ENCODE data around the gene NT5M. TPM values are rescaled to one million over a fixed set of nuclear protein-coding genes. Genes with fewer than 3 reads are reported as not detected.

The NT5M gene
- total RNA-seq, 2 donors from 2014 or later: 0.92 TPM; not detected in 1

DNA sequence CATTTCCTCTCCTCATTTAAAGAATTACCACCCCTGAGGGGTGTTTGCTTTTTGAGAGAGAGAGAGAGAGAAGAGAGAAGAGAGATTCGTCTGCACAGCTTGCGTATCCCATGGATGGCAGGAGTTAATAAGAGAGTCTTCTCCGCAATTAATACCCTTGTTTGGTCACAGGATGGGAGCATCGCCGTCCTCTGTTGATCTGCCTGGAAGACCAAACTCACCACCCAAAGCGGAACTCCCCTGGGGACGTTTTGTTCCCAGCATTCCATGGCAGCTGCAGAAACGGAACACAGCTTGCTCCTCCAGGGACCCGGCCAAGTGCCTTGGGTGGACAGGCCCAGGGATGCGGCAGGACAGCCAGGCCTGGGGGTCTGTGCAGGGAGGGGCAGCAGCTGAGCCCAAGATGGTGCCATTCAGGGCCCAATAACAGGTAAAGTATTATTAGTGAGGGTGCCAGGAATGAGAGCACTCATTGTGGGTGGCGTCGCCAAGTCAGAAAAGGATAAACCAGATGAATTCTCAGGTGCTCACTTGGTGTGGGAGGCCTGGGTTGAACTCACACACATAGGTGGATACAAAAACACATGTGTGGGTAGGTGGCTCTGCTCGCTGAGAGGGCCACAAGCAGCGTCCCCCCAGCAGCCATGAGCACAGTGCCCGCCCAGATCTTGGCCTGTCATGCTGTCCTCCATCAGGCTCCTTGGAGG, 83.1 kb downstream of the NT5M start:
- no peaks in the 10 kb centered on the region for H3K27me3 ChIP-seq (replicated peaks; ENCODE audit: insufficient read depth)
- ATAC-seq (ENCODE audit: insufficient number of reproducible peaks, low FRiP score, low read depth) (no peak), DNase-seq (ENCODE audit: low spot score) (no peak)
- H3K27ac ChIP-seq: no peak overlapping the region
- H3K9me3 ChIP-seq: no peaks in the 10 kb centered on the region
- no peaks in the 10 kb centered on the region for H3K36me3 ChIP-seq
- TF ChIP-seq, protein P1, sequence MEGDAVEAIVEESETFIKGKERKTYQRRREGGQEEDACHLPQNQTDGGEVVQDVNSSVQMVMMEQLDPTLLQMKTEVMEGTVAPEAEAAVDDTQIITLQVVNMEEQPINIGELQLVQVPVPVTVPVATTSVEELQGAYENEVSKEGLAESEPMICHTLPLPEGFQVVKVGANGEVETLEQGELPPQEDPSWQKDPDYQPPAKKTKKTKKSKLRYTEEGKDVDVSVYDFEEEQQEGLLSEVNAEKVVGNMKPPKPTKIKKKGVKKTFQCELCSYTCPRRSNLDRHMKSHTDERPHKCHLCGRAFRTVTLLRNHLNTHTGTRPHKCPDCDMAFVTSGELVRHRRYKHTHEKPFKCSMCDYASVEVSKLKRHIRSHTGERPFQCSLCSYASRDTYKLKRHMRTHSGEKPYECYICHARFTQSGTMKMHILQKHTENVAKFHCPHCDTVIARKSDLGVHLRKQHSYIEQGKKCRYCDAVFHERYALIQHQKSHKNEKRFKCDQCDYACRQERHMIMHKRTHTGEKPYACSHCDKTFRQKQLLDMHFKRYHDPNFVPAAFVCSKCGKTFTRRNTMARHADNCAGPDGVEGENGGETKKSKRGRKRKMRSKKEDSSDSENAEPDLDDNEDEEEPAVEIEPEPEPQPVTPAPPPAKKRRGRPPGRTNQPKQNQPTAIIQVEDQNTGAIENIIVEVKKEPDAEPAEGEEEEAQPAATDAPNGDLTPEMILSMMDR (IDR thresholded peaks at IDR 0.05): no peak
- H3K4me1 ChIP-seq (ENCODE audit: control insufficient read depth in 1 of 2, low read depth in 2 of 2): no peaks in the 10 kb centered on the region
- H3K4me3 ChIP-seq: no peak overlapping the region

- TF ChIP-seq, protein P1 (IDR thresholded peaks at IDR 0.05): no peak
- Histone ChIP-seq H3K27ac (no peak overlapping the region), H3K36me3 (no peaks in the 10 kb centered on the region), H3K4me1 (ENCODE audit: control insufficient read depth in 1 of 2, low read depth in 2 of 2) (no peaks in the 10 kb centered on the region), H3K4me3 (no peak overlapping the region), H3K27me3 (replicated peaks; ENCODE audit: insufficient read depth) (no peaks in the 10 kb centered on the region), H3K9me3 (no peaks in the 10 kb centered on the region)
- DNase-seq (ENCODE audit: low spot score): no peak
- ATAC-seq (ENCODE audit: insufficient number of reproducible peaks, low FRiP score, low read depth): no peak
Observed at GRCh38 chr17:17387017-17387497, 83.9 kb downstream of the NT5M start.

DNA sequence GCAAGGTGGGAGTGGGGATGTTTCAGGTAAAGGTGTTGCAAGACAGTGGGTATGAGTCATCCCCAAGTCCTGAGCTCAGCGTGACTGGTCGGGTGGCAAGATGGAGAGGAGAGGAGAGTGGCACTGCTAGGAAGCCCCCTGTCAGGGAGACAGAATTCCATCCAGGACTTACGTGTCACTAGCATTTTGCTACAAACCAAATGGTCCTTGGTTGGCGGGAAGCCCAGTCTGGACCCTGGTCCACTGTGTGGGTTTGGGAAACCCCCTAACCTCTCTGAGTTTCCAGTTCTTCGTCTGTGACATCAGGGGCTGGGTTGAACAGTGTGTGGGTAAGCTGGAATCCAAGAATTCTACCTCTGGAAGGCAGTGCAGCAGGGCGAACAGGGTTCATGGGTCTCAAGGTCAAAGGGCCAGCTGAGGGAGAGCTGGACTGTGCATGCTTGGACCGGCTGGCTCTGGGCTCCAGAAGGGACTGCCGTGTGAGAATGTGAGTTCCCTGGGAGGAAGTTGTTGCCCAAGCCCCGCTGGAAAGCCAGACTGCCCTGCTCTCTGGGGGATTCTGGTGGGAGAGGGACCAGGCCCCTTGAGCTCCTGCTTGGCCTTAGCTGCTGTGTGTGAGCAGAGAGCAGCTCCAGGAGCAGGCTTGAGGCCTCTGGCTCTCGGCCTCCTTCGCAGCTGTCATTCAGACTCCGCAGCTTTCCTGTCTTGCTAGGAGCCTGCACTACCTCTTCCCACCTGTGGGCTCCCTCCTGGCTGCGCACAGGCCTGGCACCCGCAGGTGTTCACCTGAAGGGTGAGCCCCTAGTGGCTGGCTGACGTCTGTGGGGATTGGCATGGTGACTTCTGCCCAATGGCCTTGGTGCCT, 84.6 kb downstream of the NT5M start:
- Histone ChIP-seq H3K27ac (no peak overlapping the region), H3K4me1 (ENCODE audit: control insufficient read depth in 1 of 2, low read depth in 2 of 2) (no peaks in the 10 kb centered on the region), H3K4me3 (no peak overlapping the region), H3K9me3 (no peaks in the 10 kb centered on the region), H3K36me3 (no peaks in the 10 kb centered on the region), H3K27me3 (replicated peaks; ENCODE audit: insufficient read depth) (no peaks in the 10 kb centered on the region)
- TF ChIP-seq, protein P1 (IDR thresholded peaks at IDR 0.05): no peak
- no peak for ATAC-seq (ENCODE audit: insufficient number of reproducible peaks, low FRiP score, low read depth)
- DNase-seq (ENCODE audit: low spot score): no peak

DNA sequence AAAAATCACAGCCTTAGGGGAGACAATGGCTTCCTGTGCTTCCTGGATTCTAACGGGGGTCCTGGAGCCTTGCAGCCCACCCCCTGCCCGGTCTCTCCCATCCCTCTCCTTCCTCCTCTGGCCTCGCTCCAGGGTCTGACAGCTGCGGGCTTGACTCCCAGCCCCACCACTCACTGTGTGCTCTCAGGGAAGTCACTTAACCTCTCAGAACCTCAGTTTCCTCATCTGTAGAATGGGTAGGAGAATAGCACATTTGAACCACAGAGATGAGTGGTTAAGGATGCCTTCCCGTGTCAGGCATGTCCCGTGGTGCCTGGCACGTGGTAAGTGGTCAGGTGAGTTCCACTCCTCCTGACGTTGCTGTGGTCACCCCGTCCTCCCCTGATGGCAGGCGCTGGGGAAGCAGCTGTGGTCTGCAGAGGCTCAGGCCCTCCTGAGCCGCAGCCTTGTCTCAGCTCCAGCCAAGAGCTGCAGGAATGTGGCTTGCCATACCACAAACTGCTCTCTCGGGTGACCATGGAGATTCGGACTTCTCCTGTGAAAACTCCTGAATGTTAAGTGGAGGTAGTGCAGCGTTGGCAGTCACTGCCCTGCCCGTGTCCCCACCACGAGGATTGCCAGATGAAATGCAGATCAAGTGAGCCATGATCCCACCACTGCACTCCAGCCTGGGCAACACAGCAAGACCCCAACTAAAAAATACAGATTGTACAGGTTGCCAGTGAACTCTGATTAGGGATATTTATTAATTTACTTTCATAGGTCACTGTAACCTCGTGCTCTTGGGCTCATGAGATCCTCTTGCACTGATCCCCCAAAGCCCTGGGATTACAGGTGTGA, 85.7 kb downstream of the NT5M start:
- no peak overlapping the region for H3K4me3 ChIP-seq
- no peaks in the 10 kb centered on the region for H3K27me3 ChIP-seq (replicated peaks; ENCODE audit: insufficient read depth)
- no peak for DNase-seq (ENCODE audit: low spot score)
- ATAC-seq (ENCODE audit: insufficient number of reproducible peaks, low FRiP score, low read depth): no peak
- no peaks in the 10 kb centered on the region for H3K9me3 ChIP-seq
- TF ChIP-seq, protein P1 (IDR thresholded peaks at IDR 0.05): no peak
- no peaks in the 10 kb centered on the region for H3K4me1 ChIP-seq (ENCODE audit: control insufficient read depth in 1 of 2, low read depth in 2 of 2)
- H3K27ac ChIP-seq: no peak overlapping the region
- no peaks in the 10 kb centered on the region for H3K36me3 ChIP-seq

Data from thoracic aorta (tissue), 2 donors.